Neural cell (in vitro differentiated cells): Measurements from ENCODE around the gene STK32B. TPM values are rescaled to one million over a fixed set of nuclear protein-coding genes. Genes with fewer than 3 reads are reported as not detected.

Experiments
- H2AFZ ChIP-seq: fragments of 200-600, 300-800 bp; sonication (generic), shearing (Covaris generic); 2 replicates; pipeline ENCODE4 v1.6.0; 2014; ENCODE audit warnings: low read depth, mild to moderate bottlenecking, antibody characterized with exemption, low read length, moderate library complexity
- H3F3A ChIP-seq: fragments of 200-600 bp; shearing (Covaris generic); 2 replicates; pipeline ENCODE4 v1.6.1; 2016; ENCODE audit warnings: mild to moderate bottlenecking, moderate library complexity, mixed read lengths, antibody characterized with exemption, low read length; ENCODE audit not compliant: insufficient read depth, poor library complexity, severe bottlenecking
- H3K27ac ChIP-seq: fragments of 200-600, 300-800 bp; sonication (generic), shearing (Covaris generic); 2 replicates; pipeline ENCODE4 v1.5.1; 2014; ENCODE audit warnings: mild to moderate bottlenecking, low read length, moderate library complexity
- H3K27me3 ChIP-seq: fragments of 300-800, 200-600 bp; sonication (generic), shearing (Covaris generic); 2 replicates; pipeline ENCODE4 v1.6.0; 2014; ENCODE audit warnings: mild to moderate bottlenecking, low read depth, low read length, moderate library complexity; ENCODE audit not compliant: insufficient read depth
- H3K36me3 ChIP-seq: fragments of 300-800, 200-600 bp; sonication (generic), shearing (Covaris generic); 2 replicates; pipeline ENCODE4 v1.5.1; 2014; ENCODE audit warnings: mild to moderate bottlenecking, antibody characterized with exemption, low read length, moderate library complexity; ENCODE audit not compliant: insufficient read depth
- H3K4me2 ChIP-seq: fragments of 300-800, 200-600 bp; sonication (generic), shearing (Covaris generic); 2 replicates; pipeline ENCODE4 v1.6.0; 2014; ENCODE audit warnings: mild to moderate bottlenecking, low read length
- H3K4me3 ChIP-seq: fragments of 300-800, 200-600 bp; sonication (generic), shearing (Covaris generic); 2 replicates; pipeline ENCODE4 v1.5.1; 2014; ENCODE audit warnings: mild to moderate bottlenecking, low read length, moderate library complexity
- H3K79me2 ChIP-seq: fragments of 200-600 bp; shearing (Covaris generic); replicated peaks from 2 replicates; pipeline ENCODE4 v1.6.0; 2014; ENCODE audit warnings: mild to moderate bottlenecking, low read length, moderate library complexity; ENCODE audit not compliant: insufficient read depth
- H3K9ac ChIP-seq: fragments of 300-800, 200-600 bp; sonication (generic), shearing (Covaris generic); 2 replicates; pipeline ENCODE4 v1.6.1; 2016; ENCODE audit warnings: mild to moderate bottlenecking, low read length, mixed read lengths
- H3K9me2 ChIP-seq: fragments of 200-600 bp; shearing (Covaris generic); 2 replicates; pipeline ENCODE4 v1.6.1; 2016; ENCODE audit warnings: mild to moderate bottlenecking, low read length, mixed read lengths; ENCODE audit not compliant: insufficient read depth
- H3K9me3 ChIP-seq: fragments of 200-600, 300-800 bp; sonication (generic), shearing (Covaris generic); 2 replicates; pipeline ENCODE4 v1.6.1; 2016; ENCODE audit warnings: mild to moderate bottlenecking, mixed run types, low read length, moderate library complexity, mixed read lengths
- H4K20me1 ChIP-seq: fragments of 200-600 bp; shearing (Covaris generic); 2 replicates; pipeline ENCODE4 v1.6.1; 2016; ENCODE audit warnings: mild to moderate bottlenecking, mixed run types; ENCODE audit not compliant: insufficient read depth
- CTCF ChIP-seq: fragments of 450-650 bp; IDR thresholded peaks from 2 replicates; pipeline ENCODE4 v1.5.1; 2014; ENCODE audit warnings: antibody characterized with exemption, mild to moderate bottlenecking, moderate library complexity; ENCODE audit not compliant: poor library complexity, severe bottlenecking
- EP300 ChIP-seq: fragments of 450-650 bp; conservative IDR thresholded peaks from 2 replicates; pipeline ENCODE4 v1.6.1; 2014; ENCODE audit warnings: antibody characterized with exemption, mild to moderate bottlenecking, moderate library complexity; ENCODE audit not compliant: poor library complexity, severe bottlenecking
- EZH2 ChIP-seq: fragments of 200-600, 300-800 bp; shearing (Covaris generic), sonication (generic); IDR thresholded peaks from 2 replicates; pipeline ENCODE4 v1.6.1; 2014; ENCODE audit warnings: antibody characterized with exemption, low read length, borderline replicate concordance, mild to moderate bottlenecking; ENCODE audit not compliant: insufficient read depth, poor library complexity, severe bottlenecking
- MXI1 ChIP-seq: fragments of 450-650 bp; conservative IDR thresholded peaks from 2 replicates; pipeline ENCODE4 v1.6.1; 2014; ENCODE audit warnings: antibody characterized with exemption, mild to moderate bottlenecking; ENCODE audit not compliant: poor library complexity, severe bottlenecking
- POLR2AphosphoS5 ChIP-seq: IDR thresholded peaks from 2 replicates; pipeline ENCODE4 v1.6.1; 2012
- RAD21 ChIP-seq: fragments of 450-650 bp; conservative IDR thresholded peaks from 2 replicates; pipeline ENCODE4 v1.6.1; 2014; ENCODE audit warnings: antibody characterized with exemption, mild to moderate bottlenecking, moderate library complexity
- REST ChIP-seq: IDR thresholded peaks from 2 replicates; pipeline ENCODE4 v1.6.1; 2012; ENCODE audit warnings: borderline replicate concordance
- SMC3 ChIP-seq: fragments of 450-650 bp; conservative IDR thresholded peaks from 2 replicates; pipeline ENCODE4 v1.6.1; 2014; ENCODE audit warnings: antibody characterized with exemption, mild to moderate bottlenecking, moderate library complexity; ENCODE audit not compliant: poor library complexity
- TAF1 ChIP-seq: IDR thresholded peaks from 2 replicates; pipeline ENCODE4 v1.6.1; 2012; ENCODE audit warnings: low read depth
- polyA plus RNA-seq: library from polyadenylated mRNA; depleted of rRNA; stranded (reverse); fragments of >200 nt; gene quantifications from 2 replicates; pipeline ENCODE4 v1.2.3, GENCODE V29; 2014

Gene STK32B
- polyA plus RNA-seq, 1 donor from 2014 or later = 42.8 TPM

GRCh38 chr4:5393911-5394513 is 342.7 kb downstream of the STK32B start:
- Histone ChIP-seq H3K27ac (no peak overlapping the region), H3F3A (no peaks in the 10 kb centered on the region), H4K20me1 (no peaks in the 10 kb centered on the region), H3K27me3 (no peaks in the 10 kb centered on the region), H3K4me2 (no peak overlapping the region), H3K36me3 (no peaks in the 10 kb centered on the region), H3K4me3 (no peak overlapping the region), H3K9me3 (no peaks in the 10 kb centered on the region), H2AFZ (no peak overlapping the region), H3K79me2 (no peaks in the 10 kb centered on the region), H3K9me2 (no peaks in the 10 kb centered on the region), H3K9ac (no peak overlapping the region)
- TF ChIP-seq CTCF (no peak), TAF1 (no peak), EZH2 (no peak), MXI1 (no peak), RAD21 (no peak)

- Histone ChIP-seq H3K79me2 (no peaks in the 10 kb centered on the region), H3F3A (no peaks in the 10 kb centered on the region), H2AFZ (no peak overlapping the region), H3K9ac (no peak overlapping the region), H3K27ac (no peak overlapping the region), H3K4me3 (no peak overlapping the region), H3K9me2 (no peaks in the 10 kb centered on the region), H3K4me2 (no peak overlapping the region), H4K20me1 (no peaks in the 10 kb centered on the region), H3K27me3 (no peaks in the 10 kb centered on the region), H3K9me3 (no peaks in the 10 kb centered on the region), H3K36me3 (no peaks in the 10 kb centered on the region)
- TF ChIP-seq TAF1 = no peak
- no peak for TF ChIP-seq EZH2
- TF ChIP-seq RAD21 = no peak
- no peak for TF ChIP-seq EP300
- TF ChIP-seq SMC3 = no peak
- no peak for TF ChIP-seq MXI1
- no peak for TF ChIP-seq REST
- TF ChIP-seq POLR2AphosphoS5 = no peak
- TF ChIP-seq CTCF = no peak
These were observed 344.5 kb downstream of the STK32B start for GRCh38 chr4:5395781-5396180.
